Loucy (cell line): ENCODE results near the gene ASTN2.

Experiments
- H2AFZ ChIP-seq: fragments of 200-600 bp; sonication (generic); 2 replicates; pipeline ENCODE4 v1.6.0; 2016; ENCODE audit warnings: antibody characterized with exemption, mild to moderate bottlenecking, low read length, moderate library complexity
- H3F3A ChIP-seq: fragments of 200-600 bp; 2 replicates; pipeline ENCODE4 v1.6.0; 2016; ENCODE audit warnings: antibody characterized with exemption, low read depth, mild to moderate bottlenecking
- H3K27me3 ChIP-seq: fragments of 200-600 bp; sonication (generic); 2 replicates; pipeline ENCODE4 v1.6.1; 2014; ENCODE audit warnings: low read length, mild to moderate bottlenecking; ENCODE audit not compliant: insufficient read depth, poor library complexity, severe bottlenecking
- H3K36me3 ChIP-seq: fragments of 200-600 bp; sonication (generic); 2 replicates; pipeline ENCODE4 v1.6.1; 2016; ENCODE audit warnings: low read length; ENCODE audit not compliant: insufficient read depth
- H3K4me1 ChIP-seq: fragments of 200-600 bp; sonication (generic); 2 replicates; pipeline ENCODE4 v1.5.1; 2014; ENCODE audit warnings: low read length, mild to moderate bottlenecking; ENCODE audit not compliant: insufficient read depth, poor library complexity, severe bottlenecking
- H3K4me2 ChIP-seq: fragments of 200-600 bp; sonication (generic); 2 replicates; pipeline ENCODE4 v1.6.0; 2014; ENCODE audit warnings: antibody characterized with exemption, low read length, low read depth, mild to moderate bottlenecking; ENCODE audit not compliant: poor library complexity, severe bottlenecking
- H3K4me3 ChIP-seq: fragments of 200-600 bp; sonication (generic); 2 replicates; pipeline ENCODE4 v1.5.1; 2014; ENCODE audit warnings: low read length, mild to moderate bottlenecking, mixed read lengths; ENCODE audit not compliant: poor library complexity, severe bottlenecking
- H3K79me2 ChIP-seq: fragments of 200-600 bp; sonication (generic); 2 replicates; pipeline ENCODE4 v1.6.1; 2014; ENCODE audit warnings: low read length; ENCODE audit not compliant: insufficient read depth
- H3K9ac ChIP-seq: fragments of 200-600 bp; sonication (generic); 2 replicates; pipeline ENCODE4 v1.6.0; 2014; ENCODE audit warnings: mild to moderate bottlenecking, low read depth, low read length, moderate library complexity; ENCODE audit not compliant: poor library complexity, severe bottlenecking
- H3K9me2 ChIP-seq: fragments of 200-600 bp; sonication (generic); replicated peaks from 2 replicates; pipeline ENCODE4 v1.6.1; 2016; ENCODE audit warnings: low read depth, low read length, mixed read lengths
- H3K9me3 ChIP-seq: fragments of 200-600 bp; sonication (generic); 2 replicates; pipeline ENCODE4 v1.6.1; 2014; ENCODE audit warnings: mild to moderate bottlenecking, antibody characterized with exemption, low read length, low read depth; ENCODE audit not compliant: insufficient read depth
- H4K20me1 ChIP-seq: fragments of 200-600 bp; sonication (generic); 2 replicates; pipeline ENCODE4 v1.6.0; 2014; ENCODE audit warnings: antibody characterized with exemption, low read length, mild to moderate bottlenecking; ENCODE audit not compliant: insufficient read depth, poor library complexity, severe bottlenecking
- EZH2phosphoT487 ChIP-seq: fragments of 200-600 bp; IDR thresholded peaks from 2 replicates; pipeline ENCODE4 v1.6.1; 2018; ENCODE audit warnings: antibody characterized with exemption, mild to moderate bottlenecking, moderate library complexity, borderline replicate concordance
- TF ChIP-seq, protein P1 (sequence below): fragments of 200-600 bp; sonication (generic); conservative IDR thresholded peaks from 2 replicates; pipeline ENCODE4 v1.5.1; 2014; ENCODE audit warnings: mild to moderate bottlenecking, antibody characterized with exemption, low read length

The ASTN2 gene

GRCh38 chr9:117103438-117104110 lies 311.3 kb downstream of the ASTN2 start:
- Histone ChIP-seq H3K4me1 (no peaks in the 10 kb centered on the region), H3K4me2 (no peak overlapping the region), H3K79me2 (no peaks in the 10 kb centered on the region), H3K27me3 (no peaks in the 10 kb centered on the region), H2AFZ (no peak overlapping the region), H3F3A (no peaks in the 10 kb centered on the region), H3K9me3 (no peaks in the 10 kb centered on the region; the same call in 1 of the 2 replicates), H3K9me2 (no peaks in the 10 kb centered on the region), H4K20me1 (no peaks in the 10 kb centered on the region), H3K9ac (no peak overlapping the region), H3K36me3 (no peaks in the 10 kb centered on the region), H3K4me3 (no peak overlapping the region)
- TF ChIP-seq EZH2phosphoT487, result no peak
- TF ChIP-seq, protein P1, sequence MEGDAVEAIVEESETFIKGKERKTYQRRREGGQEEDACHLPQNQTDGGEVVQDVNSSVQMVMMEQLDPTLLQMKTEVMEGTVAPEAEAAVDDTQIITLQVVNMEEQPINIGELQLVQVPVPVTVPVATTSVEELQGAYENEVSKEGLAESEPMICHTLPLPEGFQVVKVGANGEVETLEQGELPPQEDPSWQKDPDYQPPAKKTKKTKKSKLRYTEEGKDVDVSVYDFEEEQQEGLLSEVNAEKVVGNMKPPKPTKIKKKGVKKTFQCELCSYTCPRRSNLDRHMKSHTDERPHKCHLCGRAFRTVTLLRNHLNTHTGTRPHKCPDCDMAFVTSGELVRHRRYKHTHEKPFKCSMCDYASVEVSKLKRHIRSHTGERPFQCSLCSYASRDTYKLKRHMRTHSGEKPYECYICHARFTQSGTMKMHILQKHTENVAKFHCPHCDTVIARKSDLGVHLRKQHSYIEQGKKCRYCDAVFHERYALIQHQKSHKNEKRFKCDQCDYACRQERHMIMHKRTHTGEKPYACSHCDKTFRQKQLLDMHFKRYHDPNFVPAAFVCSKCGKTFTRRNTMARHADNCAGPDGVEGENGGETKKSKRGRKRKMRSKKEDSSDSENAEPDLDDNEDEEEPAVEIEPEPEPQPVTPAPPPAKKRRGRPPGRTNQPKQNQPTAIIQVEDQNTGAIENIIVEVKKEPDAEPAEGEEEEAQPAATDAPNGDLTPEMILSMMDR, result no peak

DNA sequence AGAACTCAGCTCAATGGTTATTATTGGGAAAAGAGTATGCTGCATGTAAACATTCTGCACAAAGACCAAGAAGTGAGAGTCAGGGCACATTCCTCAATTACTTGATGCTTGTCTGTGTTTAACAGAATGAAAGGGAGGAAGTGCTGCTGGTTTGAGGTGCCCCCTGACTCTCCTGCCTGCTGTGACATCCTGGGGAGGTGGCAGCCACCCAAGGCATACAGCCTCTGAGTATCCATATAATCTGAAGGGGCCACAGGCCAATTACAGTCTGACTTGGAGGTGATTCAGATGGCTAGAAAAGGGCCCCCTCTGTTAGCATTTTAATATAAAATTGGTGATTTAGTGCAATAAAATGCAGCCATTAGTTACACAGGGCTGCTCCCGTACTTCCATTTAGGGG lies 313.8 kb downstream of the ASTN2 start:
- no peaks in the 10 kb centered on the region for H4K20me1 ChIP-seq
- no peak overlapping the region for H3K4me3 ChIP-seq
- H3K36me3 ChIP-seq, result no peaks in the 10 kb centered on the region
- no peaks in the 10 kb centered on the region; the same call in 1 of the 2 replicates for H3K9me3 ChIP-seq
- H3K79me2 ChIP-seq, result no peaks in the 10 kb centered on the region
- H3K4me1 ChIP-seq, result no peaks in the 10 kb centered on the region
- H3K9me2 ChIP-seq, result no peaks in the 10 kb centered on the region
- no peak for TF ChIP-seq EZH2phosphoT487
- TF ChIP-seq, protein P1, result no peak
- H2AFZ ChIP-seq, result no peak overlapping the region
- H3K4me2 ChIP-seq, result no peak overlapping the region
- H3F3A ChIP-seq, result no peaks in the 10 kb centered on the region
- no peak overlapping the region for H3K9ac ChIP-seq
- H3K27me3 ChIP-seq, result no peaks in the 10 kb centered on the region

DNA sequence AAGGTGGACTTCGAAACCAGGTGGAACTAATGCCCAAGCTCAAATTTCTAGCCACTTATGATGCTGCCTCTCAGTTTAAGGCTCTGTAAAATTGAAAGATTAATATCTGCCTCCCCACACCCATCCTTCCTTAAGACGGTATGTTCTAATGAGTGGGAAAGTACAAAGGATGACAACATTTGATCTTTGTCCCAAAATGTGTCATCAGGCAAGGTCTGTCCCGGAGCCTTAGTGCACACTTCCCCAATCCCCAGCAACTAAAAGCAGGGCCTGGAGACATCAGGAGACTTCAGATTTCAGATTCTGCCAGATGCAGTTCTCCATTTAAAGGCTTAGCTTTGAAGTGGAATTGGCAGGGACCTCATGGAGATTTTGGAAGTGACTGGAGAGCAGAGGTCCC lies 316.5 kb downstream of the ASTN2 start:
- H3K79me2 ChIP-seq, result no peaks in the 10 kb centered on the region
- no peak overlapping the region for H3K4me2 ChIP-seq
- no peaks in the 10 kb centered on the region for H3K9me2 ChIP-seq
- no peak overlapping the region for H3K4me3 ChIP-seq
- no peaks in the 10 kb centered on the region for H4K20me1 ChIP-seq
- no peaks in the 10 kb centered on the region for H3K27me3 ChIP-seq
- no peaks in the 10 kb centered on the region for H3K36me3 ChIP-seq
- TF ChIP-seq, protein P1, result no peak
- no peak for TF ChIP-seq EZH2phosphoT487
- H3K9ac ChIP-seq, result no peak overlapping the region
- H3K9me3 ChIP-seq, result no peaks in the 10 kb centered on the region; the same call in 1 of the 2 replicates
- no peaks in the 10 kb centered on the region for H3F3A ChIP-seq
- H3K4me1 ChIP-seq, result no peaks in the 10 kb centered on the region
- no peak overlapping the region for H2AFZ ChIP-seq
